Left hindlimb (tissue), 1 donor: ENCODE results near the gene PUS10.
"Not testable (repeated sequence)": the region's sequence is repeated elsewhere in the genome, so short reads cannot be mapped to it uniquely, and the experiment has no call there.

Experiments
- DNase-seq: peaks from one replicate; pipeline ENCODE4 v3.0.0-alpha.2; 2018

PUS10 gene

GRCh38 chr2:60966507-60967405 is 51.3 kb downstream of the PUS10 start:
- no peak for DNase-seq

DNA sequence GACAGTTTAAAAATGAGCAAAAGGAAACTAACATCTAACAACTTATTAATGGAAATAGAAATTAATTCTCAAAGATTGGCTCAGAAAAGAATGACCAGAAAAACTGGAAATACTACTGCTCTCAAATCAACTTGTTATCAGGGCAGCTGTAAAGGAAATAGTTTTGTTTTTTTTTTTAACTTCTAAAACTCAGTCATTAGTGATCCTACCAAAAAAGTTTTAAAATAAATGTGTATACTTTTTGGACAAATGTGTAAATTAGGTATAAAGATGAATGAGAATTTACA is 52.6 kb downstream of the PUS10 start:
- no peak for DNase-seq

GRCh38 chr2:60964651-60965498 is 53.2 kb downstream of the PUS10 start:
- DNase-seq = no peak

DNA sequence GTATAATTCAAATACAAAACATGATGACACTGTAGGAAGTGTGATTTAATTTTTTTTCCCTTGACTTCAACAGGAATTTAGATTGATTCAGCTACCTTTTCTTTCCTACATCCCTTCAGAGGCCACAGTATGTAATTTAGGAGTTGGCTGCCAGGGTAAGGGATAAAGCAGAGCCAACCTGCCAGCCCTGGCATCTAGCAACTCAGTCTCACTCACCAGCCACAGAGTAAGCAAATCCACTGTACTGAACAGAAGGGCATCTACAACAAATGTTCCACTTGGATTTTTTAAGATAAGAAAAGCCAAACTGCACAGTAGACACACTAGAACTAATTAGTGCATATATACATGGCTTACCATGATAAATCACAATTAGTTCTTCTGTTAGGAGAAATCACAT is 54.9 kb downstream of the PUS10 start:
- no peak for DNase-seq

GRCh38 chr2:60962528-60962927 is 55.5 kb downstream of the PUS10 start:
- DNase-seq = no peak

DNA sequence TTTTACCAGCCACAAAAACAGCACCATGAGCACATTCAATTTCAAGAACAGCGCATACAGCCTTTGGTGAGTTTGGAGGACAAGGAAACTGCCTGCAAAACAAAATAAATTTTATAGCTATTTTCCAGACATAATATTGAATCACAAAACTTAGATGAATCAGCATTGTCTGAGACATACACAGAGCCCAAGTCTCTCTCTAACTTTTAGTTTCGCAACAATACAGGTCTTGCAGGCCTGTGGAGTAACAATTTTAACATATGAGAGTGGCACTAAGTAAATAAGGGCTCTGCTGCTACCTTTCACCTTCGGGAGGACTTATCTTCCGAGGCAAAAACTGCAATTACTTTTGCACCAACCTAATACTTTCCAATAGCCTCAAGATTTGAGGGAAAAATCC is 56.6 kb downstream of the PUS10 start:
- no peak for DNase-seq

DNA sequence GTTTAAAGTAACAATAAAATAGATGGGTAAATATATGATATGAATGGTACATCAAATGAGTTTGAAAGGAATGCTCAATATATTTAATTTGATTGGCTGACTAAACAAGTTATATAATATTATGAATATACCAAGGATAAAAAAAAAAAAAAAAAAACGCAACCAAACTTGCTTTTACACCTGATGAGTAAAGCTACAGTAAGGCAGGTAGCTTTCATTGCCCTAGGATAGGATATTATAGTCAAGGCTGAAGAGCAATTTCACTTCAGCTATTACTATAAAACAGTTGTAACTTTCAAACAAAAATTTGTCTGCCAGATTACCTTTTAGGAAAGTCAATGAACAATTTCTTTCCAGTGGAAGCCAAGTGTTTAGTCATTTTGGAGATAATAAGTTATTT is 57.3 kb downstream of the PUS10 start:
- DNase-seq = no peak

- DNase-seq = no peak
These were observed 58.6 kb downstream of the PUS10 start for GRCh38 chr2:60959501-60959900.

GRCh38 chr2:60958800-60959199 is 59.3 kb downstream of the PUS10 start:
- DNase-seq = no peak

DNA sequence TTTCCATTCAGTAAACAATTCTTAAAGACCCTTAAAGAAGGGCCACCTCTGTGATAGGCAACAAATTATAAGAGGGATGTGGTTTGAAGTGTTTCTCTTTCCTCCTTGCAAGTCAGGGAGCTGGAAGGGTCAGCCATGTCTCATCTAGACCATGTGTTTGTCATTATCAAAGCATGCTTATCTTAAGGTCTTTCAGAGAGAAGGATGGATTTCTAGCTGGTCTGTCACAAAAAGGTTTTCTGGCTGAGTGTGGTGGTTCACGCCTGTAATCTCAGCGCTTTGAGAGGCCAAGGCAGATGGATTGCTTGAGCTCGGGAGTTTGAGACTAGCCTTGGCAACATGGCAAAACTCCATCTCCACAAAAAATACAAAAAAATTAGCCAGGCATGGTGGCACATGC is 59.7 kb downstream of the PUS10 start:
- no peak for DNase-seq

DNA sequence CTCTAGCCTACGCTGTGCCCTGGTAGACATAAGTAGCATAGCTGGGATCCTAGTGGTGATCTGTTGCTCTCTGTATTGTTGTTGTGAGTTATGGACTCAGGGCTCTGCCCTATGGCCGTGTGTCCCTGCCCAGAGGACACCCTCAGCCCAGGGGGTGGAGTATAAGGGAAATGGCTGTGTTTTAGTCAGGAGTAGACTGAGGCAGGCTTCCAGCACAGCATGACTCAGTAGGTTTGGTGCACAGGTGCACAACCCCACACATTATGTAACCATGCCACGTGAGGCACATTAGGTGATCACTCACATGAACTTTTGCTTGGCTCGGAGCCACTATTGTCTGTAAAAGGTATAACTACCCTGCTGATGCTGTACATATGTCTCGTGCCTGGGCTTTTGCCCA is 60.4 kb downstream of the PUS10 start:
- no peak for DNase-seq

DNA sequence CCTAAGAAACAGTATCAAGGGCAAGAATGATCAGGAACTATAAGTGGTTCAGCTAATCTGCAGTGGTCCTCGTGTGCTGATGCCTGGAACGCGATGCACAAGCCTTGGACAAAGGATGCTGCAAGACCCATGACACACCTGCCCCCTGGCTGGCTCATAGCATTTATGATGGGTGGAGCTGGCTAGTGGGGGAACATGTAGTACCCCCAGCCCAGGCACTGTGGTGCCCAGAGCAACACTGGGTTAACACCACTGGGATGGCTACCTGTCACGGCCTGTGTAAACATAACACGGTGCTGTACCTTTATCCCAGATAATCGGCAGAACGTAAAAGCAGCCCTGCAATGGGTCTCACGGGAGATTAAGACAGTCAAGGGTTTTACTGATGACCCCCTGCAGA is 60.8 kb downstream of the PUS10 start:
- no peak for DNase-seq

DNA sequence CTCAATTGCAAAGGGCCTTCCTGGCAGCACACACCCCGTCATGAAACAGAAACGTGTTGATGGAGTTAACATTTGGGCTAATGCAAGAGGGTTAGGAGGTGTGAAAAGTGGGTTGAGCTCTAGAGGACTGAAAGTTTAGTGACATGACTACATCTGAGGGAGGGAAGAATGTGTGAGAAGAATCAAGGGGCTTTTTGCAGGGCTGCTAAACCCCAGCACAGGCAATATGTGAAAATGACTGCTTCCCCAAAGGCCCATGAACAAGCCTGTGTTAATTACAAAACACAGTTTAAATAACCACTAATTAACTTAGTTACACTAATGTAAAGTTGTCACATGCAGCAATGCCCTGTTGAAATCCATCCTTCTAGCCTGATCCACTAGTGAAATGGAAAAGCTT is 63.9 kb downstream of the PUS10 start:
- no peak for DNase-seq

GRCh38 chr2:60948926-60949579 is 69.0 kb downstream of the PUS10 start:
- no peak for DNase-seq

GRCh38 chr2:60948161-60948560 is 69.9 kb downstream of the PUS10 start:
- no peak for DNase-seq

DNA sequence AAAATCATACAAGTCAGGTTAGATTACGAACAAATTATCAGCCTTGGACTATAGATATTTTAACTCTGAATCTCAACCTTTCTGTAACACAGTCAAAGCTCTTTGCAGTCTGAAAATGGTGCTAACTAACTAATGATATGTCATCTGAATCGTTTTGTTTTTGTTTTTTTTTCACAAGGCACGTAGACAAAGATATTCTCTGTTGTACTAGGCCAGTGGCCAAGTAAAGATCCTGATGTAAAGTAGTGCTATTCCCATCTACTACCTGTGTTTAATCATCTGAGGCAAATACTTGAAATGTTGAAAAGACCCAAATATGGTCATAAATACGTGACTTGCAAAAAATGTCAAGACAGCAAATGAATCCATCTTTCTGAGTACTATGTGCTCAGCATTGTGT is 71.0 kb downstream of the PUS10 start:
- DNase-seq = no peak

DNA sequence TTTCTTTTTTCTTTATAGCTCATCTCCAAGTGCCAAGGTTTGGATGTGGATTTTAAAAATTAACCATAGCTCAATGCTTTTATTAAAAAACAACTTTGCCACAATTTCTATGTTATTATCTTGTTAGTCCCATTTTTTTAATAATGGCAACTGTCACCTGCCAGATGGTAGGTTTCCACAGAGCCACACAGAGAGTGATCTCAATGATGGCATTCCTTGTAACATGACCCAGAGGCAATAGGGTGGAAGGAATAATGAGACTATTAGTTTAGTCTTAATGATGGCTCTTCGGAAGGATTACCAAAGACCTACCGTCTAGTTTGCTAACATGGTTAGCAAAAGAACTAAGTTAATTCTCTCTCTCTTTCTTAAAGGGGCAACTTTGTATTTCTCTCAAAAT is 72.7 kb downstream of the PUS10 start:
- DNase-seq = no peak

- DNase-seq = no peak
These were observed 78.4 kb downstream of the PUS10 start for GRCh38 chr2:60939622-60940021.

DNA sequence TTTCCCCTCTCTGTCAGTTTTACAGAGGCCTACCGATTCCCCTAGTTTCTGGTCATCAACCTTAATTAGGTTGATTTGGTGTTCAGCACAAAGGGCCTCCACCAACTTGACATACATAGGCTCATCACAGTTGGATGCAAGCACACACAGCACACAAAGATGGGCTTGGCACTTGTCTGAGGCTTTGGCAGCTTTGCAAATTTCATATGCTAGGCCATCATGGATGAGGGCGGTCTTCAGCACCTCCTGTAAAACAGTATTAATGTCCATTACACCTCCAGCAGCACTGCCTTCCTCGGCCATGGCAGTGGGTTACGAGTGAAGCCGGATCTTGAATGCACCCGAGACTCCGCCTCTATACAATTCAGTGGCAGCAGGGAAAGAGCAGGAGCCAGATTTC is 79.8 kb downstream of the PUS10 start:
- DNase-seq = no peak

- no peak for DNase-seq
These were observed 81.3 kb downstream of the PUS10 start for GRCh38 chr2:60936757-60937156.

GRCh38 chr2:60934165-60934722 is 83.8 kb downstream of the PUS10 start:
- no peak for DNase-seq

DNA sequence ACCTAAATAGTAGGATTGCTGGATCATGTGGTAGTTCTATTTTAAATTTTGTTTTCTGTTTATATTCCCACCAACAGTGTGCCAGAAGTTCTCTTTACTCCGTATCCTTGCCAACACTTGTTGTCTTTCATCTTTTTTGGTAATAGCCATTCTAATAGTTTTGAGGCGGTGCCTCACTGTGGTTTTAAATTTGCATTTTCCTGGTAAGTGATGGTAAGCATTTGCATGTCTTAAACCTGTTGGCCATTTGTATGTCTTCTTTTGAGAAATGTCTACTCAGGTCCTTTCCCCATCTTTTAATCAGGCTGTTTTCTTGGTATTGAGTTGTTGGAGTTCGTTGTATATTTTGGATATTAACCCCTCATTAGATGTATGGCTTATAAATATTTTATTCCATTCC is 85.1 kb downstream of the PUS10 start:
- DNase-seq = no peak

DNA sequence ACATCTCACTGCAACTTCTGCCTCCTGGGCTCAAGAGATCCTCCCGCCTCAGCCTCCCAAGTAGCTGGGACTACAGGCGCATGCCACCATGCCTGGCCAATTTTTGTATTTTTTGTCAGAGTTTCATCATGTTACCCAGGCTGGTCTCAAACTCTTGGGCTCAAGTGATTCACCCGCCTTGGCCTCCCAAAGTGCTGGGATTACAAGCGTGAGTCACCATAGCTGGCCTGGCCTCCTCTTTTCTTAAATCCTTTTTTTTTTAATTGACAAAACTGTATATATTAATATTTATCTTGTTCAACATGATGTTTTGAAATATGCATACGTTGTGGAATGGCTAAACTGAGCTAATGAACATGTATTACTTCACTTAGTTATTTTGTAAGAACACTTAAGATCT is 86.0 kb downstream of the PUS10 start:
- DNase-seq = not testable (repeated sequence)
